Gastrocnemius medialis (tissue), 4 donors: ENCODE results near the gene STEAP1B. TPM values are rescaled to one million over a fixed set of nuclear protein-coding genes. Genes with fewer than 3 reads are reported as not detected.

Source experiments
- ATAC-seq, 2 donors: fragments of 150-250 bp; one replicate each; pipeline ENCODE4 v1.9.1; 2016
- DNase-seq, 2 donors: peaks; one replicate each; pipeline ENCODE4 v3.0.0-alpha.2; 2019
- H3K27ac ChIP-seq, 4 donors: fragments of 200-600 bp; sonication (generic); 1 replicate in 1 of 4; 2 replicates in 3 of 4; pipeline ENCODE4 v1.5.1; 2016 to 2018; ENCODE audit warnings: mild to moderate bottlenecking in 2 of 4, moderate library complexity in 1 of 4
- H3K27me3 ChIP-seq, 3 donors: fragments of 200-600 bp; sonication (generic) in 2 of 3; 1 replicate in 1 of 3; 2 replicates in 2 of 3; pipeline versions ENCODE4 v1.5.1 to v1.6.0; 2016 to 2019; ENCODE audit warnings: mild to moderate bottlenecking in 1 of 3, moderate library complexity in 1 of 3
- H3K36me3 ChIP-seq, 2 donors: fragments of 200-600 bp; sonication (generic) in 1 of 2; one replicate each; pipeline ENCODE4 v1.5.1; 2017 to 2018
- H3K4me1 ChIP-seq, 2 donors: fragments of 200-600 bp; sonication (generic) in 1 of 2; one replicate each; pipeline ENCODE4 v1.5.1; 2016 to 2017; ENCODE audit warnings: mild to moderate bottlenecking in 2 of 2
- H3K4me3 ChIP-seq, 4 donors: fragments of 200-600 bp; sonication (generic) in 3 of 4; 1 replicate in 1 of 4; 2 replicates in 3 of 4; pipeline ENCODE4 v1.5.1; 2016 to 2019; ENCODE audit warnings: mild to moderate bottlenecking in 2 of 4
- H3K9me3 ChIP-seq, 3 donors: fragments of 200-600 bp; sonication (generic) in 2 of 3; 1 replicate in 1 of 3; 2 replicates in 2 of 3; pipeline ENCODE4 v1.5.1; 2016 to 2019
- CTCF ChIP-seq, 5 experiments: fragments of 450-650 bp in 3 of 5; fragments of 200-600 bp in 2 of 5; sonication (generic) in 2 of 5; IDR thresholded peaks in 4 of 5; conservative IDR thresholded peaks in 1 of 5; 1 replicate in 4 of 5; 2 replicates in 1 of 5; pipeline ENCODE4 v1.5.1; 2016 to 2019; ENCODE audit warnings: antibody characterized with exemption in 5 of 5, mild to moderate bottlenecking in 3 of 5, moderate library complexity in 3 of 5
- POLR2A ChIP-seq, 2 donors: fragments of 450-650 bp; IDR thresholded peaks; one replicate each; pipeline ENCODE4 v1.6.1; 2017; ENCODE audit warnings: antibody characterized with exemption in 2 of 2, mild to moderate bottlenecking in 2 of 2, moderate library complexity in 2 of 2
- in situ Hi-C, 4 donors: fragments of 200-750 bp; cut with MboI; loops; one replicate each; pipeline versions ENCODE4 v1.15.0 to v1.8.0; 2017; ENCODE audit warnings: low sequenced_read_pairs in 4 of 4
- intact Hi-C: fragments of 100-400 bp; cut with DNase I; formaldehyde crosslinking; loops from one replicate; pipeline ENCODE4 v1.15.1; 2023; ENCODE audit warnings: low total_unique reads
- total RNA-seq, 4 donors: library from RNA; depleted of rRNA; stranded (reverse); fragments of >200 nt; gene quantifications; one replicate each; pipeline versions ENCODE4 v1.1.0 to v1.2.3, GENCODE V29; 2016

Gene STEAP1B
- total RNA-seq, 4 donors from 2014 or later: 0.60 to 1.7 (median 0.74) TPM

- no peak for DNase-seq
- TF ChIP-seq POLR2A (IDR thresholded peaks at IDR 0.05) (no peak), CTCF (IDR thresholded peaks at IDR 0.05 in 4 of 5, conservative IDR thresholded peaks at IDR 0.05 in 1 of 5) (no peak)
- no peak overlapping the region for H3K27ac ChIP-seq
- H3K9me3 ChIP-seq: no peaks in the 10 kb centered on the region
- intact Hi-C loops (no loop called here), in situ Hi-C loops (no loop called here)
- H3K4me1 ChIP-seq: peaks cover 7 to 19% of the 10 kb centered on the region in 2 donors
- no peaks in the 10 kb centered on the region for H3K27me3 ChIP-seq
- no peaks in the 10 kb centered on the region for H3K36me3 ChIP-seq
- ATAC-seq: no peak
- no peak overlapping the region for H3K4me3 ChIP-seq
Measured at GRCh38 chr7:22413211-22413610, 86.8 kb downstream of the STEAP1B start.

- Histone ChIP-seq H3K9me3 (no peaks in the 10 kb centered on the region), H3K36me3 (no peaks in the 10 kb centered on the region), H3K27me3 (no peaks in the 10 kb centered on the region), H3K27ac (no peak overlapping the region), H3K4me1 (peaks cover 0 to 9% of the 10 kb centered on the region in 2 donors), H3K4me3 (no peak overlapping the region)
- DNase-seq: no peak
- intact Hi-C loops: no loop called here
- in situ Hi-C loops: no loop called here
- TF ChIP-seq POLR2A (IDR thresholded peaks at IDR 0.05) (no peak), CTCF (IDR thresholded peaks at IDR 0.05 in 4 of 5, conservative IDR thresholded peaks at IDR 0.05 in 1 of 5) (no peak)
- no peak for ATAC-seq
Measured at GRCh38 chr7:22411977-22412693, 87.9 kb downstream of the STEAP1B start.

- in situ Hi-C loops: no loop called here
Measured at GRCh38 chr7:22406715-22407114, 93.3 kb downstream of the STEAP1B start.

GRCh38 chr7:22404421-22405023 is 95.5 kb downstream of the STEAP1B start:
- Histone ChIP-seq H3K4me3 (no peak overlapping the region), H3K9me3 (no peaks in the 10 kb centered on the region), H3K27me3 (no peaks in the 10 kb centered on the region), H3K4me1 (no peaks in the 10 kb centered on the region), H3K27ac (no peak overlapping the region), H3K36me3 (no peaks in the 10 kb centered on the region)
- intact Hi-C loops: no loop called here
- ATAC-seq: no peak
- no peak for DNase-seq
- TF ChIP-seq POLR2A (IDR thresholded peaks at IDR 0.05) (no peak), CTCF (IDR thresholded peaks at IDR 0.05 in 4 of 5, conservative IDR thresholded peaks at IDR 0.05 in 1 of 5) (no peak)
- in situ Hi-C loops: no loop called here

More at GRCh38 chr7:22406715-22407114, 93.3 kb downstream of the STEAP1B start:
- intact Hi-C loops: no loop called here
- no peaks in the 10 kb centered on the region for H3K27me3 ChIP-seq
- DNase-seq: no peak
- no peak overlapping the region for H3K4me3 ChIP-seq
- TF ChIP-seq POLR2A (IDR thresholded peaks at IDR 0.05) (no peak), CTCF (IDR thresholded peaks at IDR 0.05 in 4 of 5, conservative IDR thresholded peaks at IDR 0.05 in 1 of 5) (no peak)
- H3K27ac ChIP-seq: no peak overlapping the region
- H3K36me3 ChIP-seq: no peaks in the 10 kb centered on the region
- no peaks in the 10 kb centered on the region for H3K9me3 ChIP-seq
- H3K4me1 ChIP-seq: no peaks in the 10 kb centered on the region
- no peak for ATAC-seq
